ENCODE measurements around the gene INIP.

The INIP gene

DNA sequence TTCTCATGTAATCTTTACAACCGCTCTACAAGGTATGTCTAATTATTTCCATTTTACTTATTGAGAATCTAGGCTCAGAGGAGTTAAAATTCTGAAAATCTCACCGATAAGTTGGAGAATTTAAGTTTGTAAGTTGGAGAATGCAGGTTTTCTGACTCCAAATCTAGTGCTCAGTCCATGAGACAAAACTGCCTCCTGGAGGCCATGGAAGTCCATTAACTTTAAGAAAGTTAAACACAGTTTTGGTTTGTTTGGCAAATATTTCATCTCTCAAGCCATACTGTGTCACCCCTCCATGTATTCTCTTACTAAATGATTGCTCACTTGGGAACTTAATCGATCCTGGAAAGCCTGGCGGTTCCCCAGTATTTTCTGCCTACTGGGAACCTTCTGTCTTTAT lies 52.6 kb downstream of the INIP start:
- DNase-seq: no peak

DNA sequence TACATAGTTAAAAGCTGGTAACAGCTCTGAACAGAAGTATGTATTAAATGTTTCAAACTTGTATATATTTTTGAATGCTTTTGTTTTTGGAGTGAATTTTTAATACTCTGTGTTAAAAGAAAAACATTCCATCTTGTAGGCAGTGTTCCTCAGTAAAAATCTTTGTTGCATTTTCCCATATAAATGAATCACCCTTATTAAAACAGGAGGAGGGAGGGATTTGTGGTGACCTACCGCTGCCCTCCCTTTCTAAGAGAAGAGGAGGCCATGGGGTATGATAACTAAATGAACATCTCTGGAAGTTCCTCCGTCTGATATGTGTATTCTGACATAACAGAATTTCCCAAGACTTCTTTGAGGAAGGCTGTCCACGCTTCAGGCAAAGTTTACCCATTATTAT lies 53.4 kb downstream of the INIP start:
- DNase-seq: no peak

DNA sequence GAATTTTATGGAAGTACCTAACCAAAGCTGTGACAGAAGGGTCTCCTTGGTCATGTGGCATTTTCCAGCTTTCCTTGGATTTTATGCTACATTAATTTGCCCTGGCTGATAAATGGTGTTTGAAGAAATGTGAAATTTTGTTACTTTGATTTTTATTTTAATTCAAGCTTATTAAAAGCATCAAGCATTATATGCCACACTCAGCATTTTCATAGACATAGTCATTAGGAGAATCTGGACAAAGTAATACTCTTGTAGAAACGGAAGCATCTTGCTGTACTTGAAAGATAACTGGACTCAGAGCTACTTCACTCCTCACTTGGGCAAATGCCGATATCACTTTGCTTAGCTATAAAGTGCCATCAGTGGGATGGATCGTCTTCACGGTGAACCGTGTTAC lies 54.2 kb downstream of the INIP start:
- no peak for DNase-seq

DNA sequence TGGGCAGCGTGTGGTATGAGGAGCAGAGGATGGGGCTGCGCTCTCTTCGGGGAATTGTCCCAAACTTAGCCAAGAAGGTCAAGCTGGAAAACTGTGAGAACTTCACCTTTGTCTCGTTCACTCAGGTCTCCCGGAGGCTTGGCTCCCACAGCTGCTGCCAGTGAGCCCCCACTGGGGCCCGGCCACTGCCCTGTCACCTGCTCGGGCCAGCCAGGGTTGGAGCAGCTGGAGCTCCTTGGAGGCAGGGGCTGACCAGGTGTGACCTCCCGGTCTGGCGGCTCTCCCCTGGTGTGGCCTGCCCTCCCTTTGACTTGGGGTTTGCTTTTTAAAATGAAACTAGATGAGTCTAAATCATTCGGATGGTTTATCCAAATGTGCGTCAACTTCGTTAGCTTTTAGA lies 58.0 kb downstream of the INIP start:
- DNase-seq: no peak

DNA sequence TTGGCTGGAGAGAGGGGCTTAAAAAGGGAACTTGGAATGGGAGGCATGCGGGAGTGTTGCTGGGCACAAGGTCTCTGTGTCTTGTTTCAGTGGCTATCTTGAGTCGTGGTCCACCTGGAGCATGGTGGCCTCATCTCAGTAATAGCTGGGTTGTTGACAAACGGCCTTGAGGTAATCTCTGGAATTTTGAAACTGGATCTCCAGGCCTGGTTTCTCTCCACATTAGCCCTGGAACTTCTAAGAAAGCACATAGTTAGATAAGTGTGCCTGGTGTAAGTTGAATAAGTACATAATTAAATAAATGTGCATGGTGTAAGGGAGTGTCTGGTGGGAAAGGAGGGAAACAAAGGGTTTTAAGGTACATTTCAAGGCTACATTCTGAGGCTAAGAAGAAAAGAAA lies 62.2 kb downstream of the INIP start:
- no peak for DNase-seq

DNA sequence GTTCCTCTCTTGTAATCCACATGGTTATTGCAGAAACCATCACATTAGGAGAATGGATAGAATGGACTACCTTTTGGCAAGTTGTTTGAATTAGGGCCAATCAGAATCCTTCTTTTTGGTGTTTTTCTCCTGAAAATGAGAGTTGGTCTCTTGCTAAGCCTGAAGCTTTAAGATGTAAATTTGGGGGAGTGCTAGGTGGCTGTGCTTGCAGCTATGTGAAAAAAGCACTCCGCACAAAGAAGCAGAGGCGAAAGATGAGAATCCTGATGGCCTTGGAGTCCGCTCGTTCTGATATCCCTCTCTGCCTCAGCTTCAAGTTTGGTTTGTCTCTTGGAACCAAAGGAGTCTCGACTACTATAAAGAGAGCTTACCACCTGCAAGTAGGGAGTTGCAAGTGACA lies 63.6 kb downstream of the INIP start:
- DNase-seq: no peak

DNA sequence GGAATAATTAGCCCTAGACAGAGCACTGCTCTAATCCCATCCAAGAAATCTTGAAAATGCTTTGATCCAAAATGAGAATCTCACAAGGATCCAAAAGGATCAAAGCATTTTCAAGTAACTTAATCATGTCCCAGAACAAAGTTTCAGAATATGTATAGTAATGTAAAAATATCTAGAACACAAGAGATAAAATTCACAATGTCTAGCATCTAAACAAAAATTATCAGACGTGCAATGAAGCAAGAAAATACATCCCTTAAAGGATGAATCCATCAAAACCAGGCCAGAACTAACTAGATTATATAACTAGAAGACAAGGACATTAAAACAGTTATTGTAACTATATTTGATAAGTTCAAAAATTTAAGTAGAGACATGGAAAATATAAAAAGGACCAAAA lies 69.3 kb downstream of the INIP start:
- DNase-seq: no peak

DNA sequence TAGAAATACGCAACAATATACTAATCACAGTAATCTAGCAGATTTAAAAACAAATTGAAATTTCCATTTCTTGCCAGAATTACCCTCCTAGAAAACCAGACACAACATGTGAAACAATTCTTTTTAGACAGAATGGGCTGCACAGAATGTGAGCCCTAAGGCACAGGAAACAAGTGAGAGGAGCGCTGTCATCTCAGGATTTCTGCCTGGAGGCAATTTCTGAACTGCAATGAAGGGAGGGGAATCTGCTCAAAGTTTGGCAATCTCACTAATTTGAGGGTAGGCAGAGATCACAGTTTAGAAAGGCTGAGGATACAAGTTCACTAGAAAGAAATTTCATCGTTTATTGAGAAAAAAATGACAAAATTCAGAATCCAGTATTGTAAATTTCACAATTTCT lies 70.3 kb downstream of the INIP start:
- no peak for DNase-seq

DNA sequence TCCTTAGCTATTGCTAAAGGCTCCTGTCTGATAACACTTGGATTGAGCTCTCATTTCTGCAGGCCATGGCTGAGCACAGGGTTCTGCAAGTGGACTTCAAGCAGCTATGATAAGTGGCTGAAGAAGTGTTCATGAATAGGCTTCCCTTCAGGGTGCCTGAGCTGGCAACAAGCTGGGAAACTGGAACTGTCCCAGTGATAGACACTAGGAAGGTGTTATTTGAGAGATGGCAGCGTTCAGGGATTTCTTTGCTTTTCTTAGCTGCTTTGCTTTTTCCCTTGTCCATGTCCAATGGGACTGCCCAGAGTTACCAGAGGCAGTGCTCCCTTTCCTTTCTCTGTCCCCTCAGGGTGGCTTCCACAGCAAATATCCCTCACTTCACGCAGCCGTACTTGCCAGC lies 75.8 kb downstream of the INIP start:
- DNase-seq: no peak

DNA sequence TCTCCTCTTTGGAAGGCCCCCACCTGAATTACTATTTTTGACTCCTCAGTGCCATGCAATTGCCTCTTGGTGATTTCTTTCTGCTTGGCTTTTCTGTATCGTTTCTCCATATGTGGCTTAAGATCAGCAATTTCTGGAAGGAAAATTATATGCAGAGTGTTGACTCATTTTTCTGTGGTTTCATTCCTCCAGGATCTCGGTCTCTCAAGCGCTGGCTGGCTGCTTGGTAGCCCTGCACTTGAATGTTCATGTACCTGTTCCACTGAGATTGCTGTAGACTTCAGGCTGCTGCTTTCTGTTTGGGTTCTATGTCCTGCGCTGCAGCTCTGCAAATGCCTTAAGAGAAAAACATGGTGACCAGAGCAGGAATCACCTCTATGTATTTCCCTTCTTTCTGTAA lies 77.6 kb downstream of the INIP start:
- DNase-seq: no peak
